H1 (cell line): ENCODE data around the gene SGSH. TPM values are rescaled to one million over a fixed set of nuclear protein-coding genes. Genes with fewer than 3 reads are reported as not detected.

Experiments used
- KDM5A ChIP-seq: fragments of 200-600 bp; IDR thresholded peaks from 2 replicates; pipeline ENCODE4 v1.7.1; 2012; ENCODE audit warnings: mild to moderate bottlenecking, low read length, inconsistent platforms, mixed read lengths
- USF2 ChIP-seq: IDR thresholded peaks from 2 replicates; pipeline ENCODE4 v1.6.1; 2011; ENCODE audit warnings: low read length, improper control_type of control experiment
- polyA plus RNA-seq, 7 experiments: library from polyadenylated mRNA; depleted of rRNA in 3 of 7; stranded (reverse) in 5 of 7; unstranded in 2 of 7; fragments of >200 nt in 5 of 7; fragments of 200-250 nt in 2 of 7; gene quantifications; 1 replicate in 5 of 7; 2 replicates in 1 of 7; 4 replicates in 1 of 7; pipeline versions ENCODE4 v1.2.1 to v1.2.3, GENCODE V29; 2011 to 2013; ENCODE audit warnings: missing spikeins in 2 of 7, mixed read lengths in 2 of 7
- total RNA-seq: library from RNA; stranded (reverse); fragmentation: NEBNext Ultra II Directional; extraction: Animal tissue kit (Norgen Biotek cat#: 25700); gene quantifications from 2 replicates; pipeline ENCODE4 v1.2.1, GENCODE V29; 2021

The SGSH gene
- total and polyA plus RNA-seq, 2 of the 8 experiments (the other 6 are each of a cell fraction or from before 2014, with no cell fraction given): 18.0 to 19.6 TPM

GRCh38 chr17:80212109-80212508 is 8.0 kb downstream of the SGSH start (continued):
- TF ChIP-seq USF2: no peak
- TF ChIP-seq KDM5A: no peak
